Measurements from ENCODE around the gene IGF2BP3.
"Not testable (repeated sequence)": the region's sequence is repeated elsewhere in the genome, so short reads cannot be mapped to it uniquely, and the experiment has no call there.

IGF2BP3 gene

DNA sequence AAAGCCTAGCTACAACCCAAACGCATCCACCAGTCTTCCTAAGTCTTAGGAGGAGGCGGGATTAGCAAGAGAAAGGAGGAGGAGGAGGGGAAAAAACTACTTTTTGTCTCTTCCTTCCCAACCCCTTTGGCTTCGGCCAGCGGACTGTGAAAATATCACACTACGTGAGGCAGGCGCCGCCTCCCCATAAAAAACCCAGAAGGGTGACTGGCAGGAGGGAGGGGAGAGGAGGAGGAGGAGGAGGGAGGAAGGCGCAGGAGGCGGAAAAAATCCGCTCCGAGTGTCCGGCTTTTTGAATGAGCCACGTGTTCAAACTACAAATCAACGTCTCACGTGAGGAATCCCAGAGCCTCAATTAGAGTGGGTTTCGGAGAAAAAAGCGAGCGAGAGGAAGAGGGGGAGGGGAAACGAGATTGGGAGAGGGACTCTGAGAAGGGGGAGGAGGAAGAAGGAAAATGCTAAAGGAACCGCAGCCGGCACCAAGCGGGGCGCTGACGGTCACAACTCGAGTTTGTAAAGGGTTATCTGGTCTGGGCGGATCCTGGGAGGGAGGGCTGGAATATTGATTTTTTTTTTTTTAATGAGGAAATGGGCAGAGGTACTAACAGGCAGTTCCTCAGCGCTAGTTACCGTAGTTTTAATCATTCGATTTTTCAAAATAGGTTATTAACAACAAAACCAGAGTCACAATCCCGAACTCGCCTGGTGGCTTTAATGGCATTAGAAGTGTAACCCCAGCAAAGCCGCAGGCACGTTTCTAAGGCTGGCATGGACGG lies at the start of gene IGF2BP3:
Gene IGF2BP3, minus strand, starts transcription at position 162 of the 776 bp plus-strand sequence. CDS start 381 bp downstream, outside the sequence.
- peak; percentile 87 for DNase-seq

- DNase-seq = no peak
These were observed 44.5 kb upstream of the IGF2BP3 start for GRCh38 chr7:23514755-23515154.

DNA sequence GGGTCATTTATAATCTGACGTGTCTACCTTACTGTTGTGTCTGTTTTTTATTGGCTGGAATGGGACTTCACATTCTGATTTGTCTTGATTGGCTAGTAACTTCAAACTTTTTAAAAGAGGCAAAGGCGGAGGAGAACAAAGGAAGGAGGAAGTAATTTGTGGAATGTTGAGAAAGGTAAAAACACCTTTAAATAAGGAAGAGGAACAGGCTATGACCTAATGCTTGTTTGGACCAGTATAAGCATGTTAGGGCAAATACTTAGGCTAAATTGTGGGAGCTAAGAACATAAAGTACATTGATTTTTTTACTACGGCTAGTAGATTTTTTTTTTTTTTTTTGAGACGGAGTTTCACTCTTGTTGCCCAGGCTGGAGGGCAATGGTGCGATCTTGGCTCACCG lies 43.5 kb upstream of the IGF2BP3 start:
- DNase-seq = not testable (repeated sequence)

DNA sequence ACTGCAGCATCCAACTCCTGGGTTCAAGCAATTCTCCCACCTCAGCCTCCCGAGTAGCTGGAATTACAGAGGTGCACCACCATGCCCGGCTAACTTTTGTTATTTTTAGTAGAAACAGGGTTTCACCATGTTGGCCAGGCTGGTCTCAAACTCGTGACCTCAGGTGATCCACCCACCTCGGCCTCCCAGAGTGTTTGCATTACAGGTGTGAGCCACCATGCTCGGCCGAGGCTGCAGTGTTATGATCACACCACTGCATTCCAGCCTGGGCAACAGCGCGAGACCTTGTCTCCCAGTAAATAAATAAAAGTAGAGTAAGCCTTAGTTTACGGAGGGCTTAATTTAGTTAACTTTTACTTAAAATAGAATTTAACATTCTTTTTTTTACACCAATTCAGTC lies 23.7 kb upstream of the IGF2BP3 start:
- DNase-seq = no peak

- DNase-seq = no peak
These were observed 21.2 kb upstream of the IGF2BP3 start for GRCh38 chr7:23491502-23491901.

- DNase-seq = peak; percentile 29
These were observed 20.3 kb upstream of the IGF2BP3 start for GRCh38 chr7:23490357-23491135.

- DNase-seq = not testable (repeated sequence)
These were observed 18.4 kb upstream of the IGF2BP3 start for GRCh38 chr7:23488714-23489113.

DNA sequence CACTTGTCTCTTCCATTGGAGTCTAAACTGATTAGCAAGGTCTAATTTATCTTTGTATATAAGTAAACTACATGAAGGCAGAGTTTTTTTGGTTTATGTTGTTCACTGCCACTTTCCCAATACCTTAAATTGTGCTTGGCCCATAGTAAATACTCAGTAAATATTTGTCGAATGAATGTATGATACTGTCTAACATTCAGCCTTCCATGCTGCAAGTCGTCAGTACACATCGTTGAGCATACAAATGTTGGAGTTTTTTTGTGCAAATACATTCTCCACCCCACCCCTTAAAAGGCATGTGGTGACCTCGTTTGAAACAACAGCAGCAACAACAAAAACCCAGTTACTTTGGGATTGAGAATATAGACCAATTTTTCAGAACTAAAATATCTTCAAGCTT lies 17.4 kb upstream of the IGF2BP3 start:
- no peak for DNase-seq

DNA sequence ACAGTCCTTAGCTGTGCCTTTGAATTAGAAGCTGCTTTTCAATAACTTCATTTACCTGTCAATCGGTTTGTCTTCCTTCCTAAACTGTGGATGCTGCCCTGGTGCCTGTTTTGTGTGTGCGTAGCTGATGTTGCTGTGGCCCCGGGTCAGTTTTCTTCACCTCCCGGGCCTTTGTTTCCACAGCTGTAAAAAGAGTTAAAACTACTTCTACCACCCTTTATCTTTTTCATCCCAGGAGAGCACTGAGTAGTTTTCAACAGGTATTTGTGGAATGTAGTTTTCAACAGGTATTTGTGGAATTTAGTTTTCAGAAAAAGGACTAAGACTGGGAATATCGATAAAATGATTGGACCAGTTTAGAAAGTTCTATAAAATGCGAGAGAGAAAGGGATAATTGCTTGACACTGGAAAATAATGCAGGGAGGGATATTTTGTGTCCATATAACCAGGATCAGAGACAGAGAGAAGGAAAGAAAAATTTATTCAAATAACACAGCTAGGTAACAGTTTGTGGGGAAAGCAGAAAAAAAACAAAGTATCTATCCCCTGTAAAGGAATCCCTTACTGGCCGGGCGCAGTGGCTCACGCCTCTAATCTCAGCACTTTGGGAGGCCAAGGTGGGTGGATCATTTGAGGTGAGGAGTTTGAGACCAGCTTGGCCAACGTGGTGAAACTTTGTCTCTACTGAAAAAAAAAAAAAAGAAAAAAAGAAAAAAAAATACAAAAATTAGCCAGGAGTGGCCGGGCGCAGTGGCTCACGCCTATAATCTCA lies 15.9 kb upstream of the IGF2BP3 start:
- DNase-seq = no peak

DNA sequence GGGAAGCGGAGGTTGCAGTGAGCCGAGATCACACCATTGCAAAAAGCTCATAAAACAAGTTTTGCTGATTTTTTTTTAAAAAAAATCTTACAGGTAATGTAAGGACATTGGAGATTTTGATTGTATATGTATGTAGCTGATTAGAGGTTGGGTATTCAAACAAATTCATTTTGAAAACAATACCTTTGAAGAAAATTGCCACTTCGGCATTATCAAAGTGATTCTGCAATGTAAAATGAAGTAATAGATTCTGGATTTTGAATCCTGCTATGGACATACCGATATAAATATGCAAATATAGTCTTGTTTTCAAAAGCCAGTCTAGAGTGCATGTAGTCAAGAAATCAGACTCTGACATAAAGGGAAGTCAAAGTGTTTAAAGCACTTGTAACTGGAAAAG lies 12.4 kb upstream of the IGF2BP3 start:
- DNase-seq = no peak

DNA sequence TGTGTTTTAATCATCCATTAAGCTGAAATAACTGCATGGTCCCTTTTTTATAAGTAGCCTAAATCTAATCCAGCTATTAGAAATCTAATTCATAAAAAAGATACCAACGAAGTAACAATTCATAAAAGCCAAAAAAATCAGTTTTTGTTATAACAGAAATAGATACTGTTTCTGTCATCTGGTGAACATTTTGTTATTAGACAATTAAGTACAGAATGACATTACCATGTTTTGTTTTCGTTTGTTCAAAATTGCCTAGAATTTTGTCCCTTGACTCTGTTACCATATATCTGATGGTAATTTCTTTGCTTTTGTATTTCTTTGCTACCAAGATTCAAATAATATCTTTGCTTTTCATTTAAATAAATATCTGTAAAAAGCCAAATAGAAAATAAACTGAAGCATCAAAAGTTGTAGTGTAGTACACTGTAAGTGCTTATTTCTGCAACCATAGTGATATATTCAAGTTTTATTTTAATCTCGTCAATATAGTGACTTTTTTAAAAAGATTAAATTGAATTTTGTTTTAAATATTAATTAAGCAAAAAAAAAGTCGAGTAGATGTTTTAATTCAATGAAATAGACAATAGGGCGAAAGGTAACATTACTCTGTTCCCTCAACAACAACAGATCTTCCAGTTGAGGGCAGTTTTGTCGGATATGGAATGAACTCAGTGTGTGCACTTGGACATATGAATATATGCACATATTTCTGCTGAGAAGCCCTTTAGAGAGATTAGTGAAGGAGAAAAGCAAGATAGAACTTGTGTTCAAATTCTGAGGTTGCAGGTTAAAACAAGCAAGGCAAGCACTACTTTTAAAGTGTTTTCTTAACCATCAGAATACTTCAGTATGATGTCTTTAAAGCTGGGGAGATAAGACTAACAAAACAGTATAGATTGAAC lies 7.9 kb upstream of the IGF2BP3 start:
- no peak for DNase-seq

- no peak for DNase-seq
These were observed 6.8 kb upstream of the IGF2BP3 start for GRCh38 chr7:23477157-23477499.

DNA sequence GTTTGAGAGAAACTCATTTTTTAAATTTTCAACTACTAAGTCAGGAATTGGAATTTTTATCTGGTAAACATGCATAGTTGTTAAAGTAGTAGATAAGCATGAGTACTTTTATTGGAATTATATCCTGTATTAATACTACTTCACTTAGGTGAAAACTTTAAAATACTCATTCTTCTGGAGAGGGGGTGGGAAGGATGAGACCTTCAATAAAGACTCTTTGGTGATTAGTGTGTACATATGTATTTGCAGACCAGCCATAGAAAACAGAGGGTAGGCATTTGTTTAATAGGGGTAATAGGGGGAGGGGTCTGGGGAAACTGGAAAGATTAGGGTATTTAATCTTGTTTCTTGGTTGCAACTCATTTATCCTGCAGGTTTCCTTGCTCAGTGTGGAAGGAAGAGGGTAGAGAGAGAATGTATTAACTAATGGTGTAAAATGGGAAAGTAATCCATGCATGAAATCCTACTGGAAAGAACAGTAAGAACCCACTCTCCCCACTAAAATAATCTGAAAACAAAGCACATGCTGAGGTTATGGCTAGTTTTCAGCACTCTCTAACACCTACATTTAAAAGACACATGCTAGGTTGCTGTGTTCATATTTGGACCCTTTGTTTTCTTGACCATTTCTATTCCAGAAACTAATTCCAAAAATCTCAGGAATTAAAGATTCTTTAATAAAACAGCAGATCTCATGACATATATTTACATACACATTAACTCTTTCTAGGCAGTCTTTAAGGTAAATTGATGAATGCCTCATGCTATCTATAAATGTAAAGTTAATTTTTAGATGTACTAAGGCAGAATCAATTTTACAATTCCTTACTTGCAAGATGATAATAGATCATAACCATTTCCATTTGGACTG lies 6.2 kb upstream of the IGF2BP3 start:
- no peak for DNase-seq

- no peak for DNase-seq
These were observed 5.2 kb upstream of the IGF2BP3 start for GRCh38 chr7:23475576-23475839.

- peak; percentile 40 for DNase-seq
These were observed 4.7 kb upstream of the IGF2BP3 start for GRCh38 chr7:23474829-23475575.

GRCh38 chr7:23474094-23474828 lies 4.0 kb upstream of the IGF2BP3 start:
- DNase-seq = peak; percentile 99

DNA sequence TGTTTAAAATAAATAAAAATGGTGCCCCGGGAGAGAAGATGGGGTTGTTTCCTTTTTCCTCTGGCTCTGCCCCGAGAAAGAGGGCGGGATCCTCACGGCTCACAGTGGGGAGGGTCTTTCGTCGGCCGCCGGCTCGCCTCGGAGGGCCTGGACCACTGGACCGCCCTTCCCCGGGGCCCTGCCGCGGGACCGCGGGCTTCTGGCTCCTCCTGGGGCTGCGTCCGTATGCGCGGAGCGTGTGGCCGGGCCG lies 3.5 kb upstream of the IGF2BP3 start:
- DNase-seq = no peak

- DNase-seq = peak; percentile 47
These were observed 2.9 kb upstream of the IGF2BP3 start for GRCh38 chr7:23472956-23473843.

GRCh38 chr7:23472556-23472955 lies 2.3 kb upstream of the IGF2BP3 start:
- no peak for DNase-seq

DNA sequence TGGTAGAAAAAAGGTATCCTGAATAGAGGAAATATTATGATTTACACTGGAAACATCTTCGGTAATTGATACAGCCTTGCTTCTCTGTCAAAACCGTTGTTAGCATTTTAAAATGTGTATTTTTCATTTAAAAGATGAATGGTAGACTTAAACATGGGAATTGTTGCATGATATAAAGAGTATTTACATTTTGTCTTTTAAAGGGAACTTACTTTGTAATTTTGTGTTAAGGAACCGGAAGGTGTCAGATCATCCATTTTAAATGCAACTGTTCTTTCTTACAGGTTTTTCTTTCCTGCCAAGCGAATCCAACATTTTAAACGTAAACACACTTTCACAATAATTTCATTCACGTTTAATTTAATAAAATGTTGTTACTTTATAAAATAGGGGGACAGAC lies 1.8 kb upstream of the IGF2BP3 start:
- peak; percentile 16 for DNase-seq

Measured in NCI-H345 (cell line).